ENCODE measurements around the gene FBLN7. TPM values are rescaled to one million over a fixed set of nuclear protein-coding genes. Genes with fewer than 3 reads are reported as not detected.

FBLN7 gene
- total and polyA plus RNA-seq, 2 of the 8 experiments (the other 6 are each of a cell fraction or from before 2014, with no cell fraction given), result 0.30 to 0.77 TPM

DNA sequence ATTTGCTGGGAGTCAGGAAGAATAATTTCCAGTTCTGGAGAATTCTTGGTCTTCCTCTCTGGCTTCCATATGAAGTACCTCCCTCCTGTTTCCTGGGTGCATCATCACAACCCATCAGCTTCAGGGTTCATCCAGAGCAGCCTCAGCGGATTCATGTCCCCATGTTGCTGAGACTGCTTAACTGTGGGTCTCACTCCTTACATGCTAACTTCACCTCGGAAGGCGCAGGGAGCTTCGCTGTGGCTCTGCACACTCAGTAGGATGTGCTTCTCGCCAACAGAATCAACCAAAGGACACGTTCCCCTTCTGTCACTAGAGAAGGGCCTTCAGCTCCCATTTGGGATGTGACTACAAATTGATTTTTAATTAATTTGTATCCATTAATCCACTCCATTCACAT lies 24.2 kb downstream of the FBLN7 start:
- WGBS, 2 experiments (ENCODE audit: extremely low coverage in 1 of 2, insufficient coverage in 1 of 2, insufficient read length in 1 of 2, insufficient replicate concordance in 2 of 2, low coverage in 1 of 2, low lambda C conversion rate in 2 of 2, missing lambda C conversion rate in 1 of 2), result 87% methylated on average over 6 of the region's 6 CpGs; no CpG with 5 or more reads in 1 of the 2 experiments
- no peak overlapping the region for H3K9ac ChIP-seq (replicated peaks in 1 of 4; ENCODE audit: extremely low read depth in 1 of 4, low read depth in 3 of 4, low read length in 3 of 4)
- no peak overlapping the region for H4K91ac ChIP-seq (replicated peaks; ENCODE audit: insufficient read length, low read length)
- H2BK15ac ChIP-seq (ENCODE audit: low read length), result no peak overlapping the region
- no peak overlapping the region for H3K56ac ChIP-seq (replicated peaks; ENCODE audit: insufficient read length, low read depth, low read length)
- H3K23ac ChIP-seq (ENCODE audit: insufficient read length), result no peak overlapping the region
- H3K4ac ChIP-seq (replicated peaks; ENCODE audit: insufficient read length, low read depth, low read length), result no peak overlapping the region
- no peaks in the 10 kb centered on the region for H3K27me3 ChIP-seq (replicated peaks in 1 of 4; ENCODE audit: control insufficient read depth in 3 of 4, extremely low read depth in 1 of 4, insufficient read depth in 3 of 4, low read length in 3 of 4)
- H3K36me3 ChIP-seq (ENCODE audit: control insufficient read depth in 2 of 4, insufficient read depth in 4 of 4, low read length in 3 of 4), result no peaks in the 10 kb centered on the region
- no peak overlapping the region for H2AFZ ChIP-seq (ENCODE audit: low read length)
- no peaks in the 10 kb centered on the region for H3K79me1 ChIP-seq (ENCODE audit: low read depth, low read length)
- H2BK120ac ChIP-seq (replicated peaks; ENCODE audit: low read depth, low read length), result no peak overlapping the region
- H3K18ac ChIP-seq (ENCODE audit: extremely low read depth, low read length), result no peak overlapping the region
- H2BK5ac ChIP-seq (ENCODE audit: low read depth, low read length), result no peak overlapping the region
- H3K79me2 ChIP-seq (ENCODE audit: control insufficient read depth in 1 of 2, insufficient read depth in 2 of 2, low read length in 2 of 2), result no peaks in the 10 kb centered on the region
- H2BK20ac ChIP-seq (ENCODE audit: low read length), result no peak overlapping the region
- H2AK5ac ChIP-seq (ENCODE audit: low read depth, low read length), result no peak overlapping the region
- H3K4me3 ChIP-seq (ENCODE audit: extremely low read depth in 1 of 4, insufficient read depth in 2 of 4, low read depth in 3 of 4, low read length in 4 of 4), result no peak overlapping the region
- no peak for DNase-seq (ENCODE audit: low read depth in 1 of 2, low spot score in 2 of 2)
- no peak overlapping the region for H3K14ac ChIP-seq (ENCODE audit: insufficient read length)
- no peak overlapping the region for H3K27ac ChIP-seq (ENCODE audit: low read depth, low read length)
- H3K9me3 ChIP-seq (ENCODE audit: insufficient read depth in 2 of 2, low read depth in 1 of 2, low read length in 1 of 2), result no peaks in the 10 kb centered on the region
- H3K23me2 ChIP-seq (ENCODE audit: low read depth, low read length), result no peaks in the 10 kb centered on the region
- H3K4me1 ChIP-seq (replicated peaks in 1 of 4; ENCODE audit: control insufficient read depth in 3 of 4, insufficient read depth in 4 of 4, low read length in 3 of 4), result no peaks in the 10 kb centered on the region
- no peak overlapping the region for H4K8ac ChIP-seq (ENCODE audit: extremely low read depth, insufficient read depth, low read length)
- ChIA-PET POLR2A (ENCODE audit: partially characterized antibody) (interaction anchor here (0.9 kb wide), 1 partner anchor 48 kb away, joined by 4 read pairs; no protein-coding TSS in a partner anchor), CTCF (ENCODE audit: partially characterized antibody) (interaction anchor here (1.3 kb wide), 1 partner anchor 12 kb away, joined by 4 read pairs; no protein-coding TSS in a partner anchor)
- H2BK12ac ChIP-seq (ENCODE audit: low read depth, low read length), result no peak overlapping the region
- TF ChIP-seq NRF1 (IDR thresholded peaks at IDR 0.05; ENCODE audit: low read depth, low read length) (no peak), JUND (IDR thresholded peaks at IDR 0.05; ENCODE audit: low read length) (no peak), SP1 (IDR thresholded peaks at IDR 0.05; ENCODE audit: low read depth, low read length) (no peak), SIX5 (IDR thresholded peaks at IDR 0.05; ENCODE audit: low read depth, low read length) (no peak)
- H4K5ac ChIP-seq (ENCODE audit: insufficient read length, low read depth, low read length), result no peak overlapping the region
- H4K20me1 ChIP-seq (replicated peaks in 1 of 2; ENCODE audit: control insufficient read depth in 1 of 2, insufficient read depth in 2 of 2, low read length in 2 of 2), result no peaks in the 10 kb centered on the region
- no peak for FAIRE-seq
- H3K4me2 ChIP-seq (ENCODE audit: insufficient read depth in 1 of 2, low read depth in 2 of 2, low read length in 2 of 2), result no peak overlapping the region

Measured in H1 (cell line).